ENCODE measurements around the gene SPAG5. TPM values are rescaled to one million over a fixed set of nuclear protein-coding genes. Genes with fewer than 3 reads are reported as not detected.

Gene SPAG5
- total and polyA plus RNA-seq, 10 of the 15 experiments (the other 5 are each of a cell fraction or from before 2014, with no cell fraction given): 73.5 to 171 (median 106) TPM

DNA sequence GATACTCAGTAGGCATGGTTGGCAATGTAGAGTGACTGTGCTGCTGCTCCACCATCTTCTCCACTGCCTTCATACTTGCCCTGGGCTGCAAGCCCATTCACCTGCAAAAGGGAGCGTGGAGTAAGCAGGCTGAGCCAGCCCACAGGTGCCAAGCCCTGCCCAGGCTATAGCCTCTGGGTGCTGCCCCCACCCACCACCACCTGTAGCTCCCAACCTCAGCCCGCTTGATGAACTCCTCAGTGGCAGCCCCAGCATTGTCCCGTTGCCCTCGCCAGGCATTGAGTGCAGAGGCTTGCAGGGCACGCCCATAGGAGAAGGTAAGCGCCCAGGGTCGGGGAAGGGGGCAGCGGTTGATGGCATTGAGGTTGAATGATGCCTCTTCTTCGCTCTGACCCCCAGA, 25.3 kb downstream of the SPAG5 start (continued):
- no peak for TF ChIP-seq EZH2 (IDR thresholded peaks at IDR 0.05; ENCODE audit: borderline replicate concordance, control insufficient read depth, low read depth, low read length)
- TF ChIP-seq, protein P1, sequence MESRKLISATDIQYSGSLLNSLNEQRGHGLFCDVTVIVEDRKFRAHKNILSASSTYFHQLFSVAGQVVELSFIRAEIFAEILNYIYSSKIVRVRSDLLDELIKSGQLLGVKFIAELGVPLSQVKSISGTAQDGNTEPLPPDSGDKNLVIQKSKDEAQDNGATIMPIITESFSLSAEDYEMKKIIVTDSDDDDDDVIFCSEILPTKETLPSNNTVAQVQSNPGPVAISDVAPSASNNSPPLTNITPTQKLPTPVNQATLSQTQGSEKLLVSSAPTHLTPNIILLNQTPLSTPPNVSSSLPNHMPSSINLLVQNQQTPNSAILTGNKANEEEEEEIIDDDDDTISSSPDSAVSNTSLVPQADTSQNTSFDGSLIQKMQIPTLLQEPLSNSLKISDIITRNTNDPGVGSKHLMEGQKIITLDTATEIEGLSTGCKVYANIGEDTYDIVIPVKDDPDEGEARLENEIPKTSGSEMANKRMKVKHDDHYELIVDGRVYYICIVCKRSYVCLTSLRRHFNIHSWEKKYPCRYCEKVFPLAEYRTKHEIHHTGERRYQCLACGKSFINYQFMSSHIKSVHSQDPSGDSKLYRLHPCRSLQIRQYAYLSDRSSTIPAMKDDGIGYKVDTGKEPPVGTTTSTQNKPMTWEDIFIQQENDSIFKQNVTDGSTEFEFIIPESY (IDR thresholded peaks at IDR 0.05): no peak
- TF ChIP-seq LARP7 (IDR thresholded peaks at IDR 0.05): no peak
- no peak for TF ChIP-seq NR2F1 (conservative IDR thresholded peaks at IDR 0.05)

DNA sequence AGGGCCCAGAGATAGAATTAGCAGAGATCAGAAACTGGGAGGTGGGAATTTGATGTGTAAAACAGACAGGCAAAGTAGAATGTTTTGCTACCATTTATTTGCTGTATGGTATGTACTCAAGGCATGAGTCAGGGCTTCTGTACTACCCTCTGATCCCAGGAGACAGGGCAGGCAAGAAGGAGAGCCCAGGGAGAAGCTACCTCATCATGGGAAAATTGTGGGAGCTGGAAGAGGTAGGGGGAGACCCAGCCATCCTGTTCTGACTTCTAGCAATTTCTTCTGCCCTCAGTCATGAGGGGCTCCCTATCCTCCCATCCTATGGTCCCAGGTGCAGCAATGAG, 25.8 kb downstream of the SPAG5 start:
- ChIA-PET RAD21 (ENCODE audit: unreplicated experiment) (interaction anchor here (3.4 kb wide), 1 partner anchor 20 kb away, joined by 11 read pairs; no protein-coding TSS in a partner anchor), POLR2A (interaction anchor here (6.2 to 9.9 kb wide), 2 partner anchors 20 to 23 kb away, joined by 56 to 148 read pairs; partner anchors contain the start of gene UNC119)
- in situ Hi-C loops (cut with MboI): loop anchor here (25.0 kb wide), 1 partner anchor 1086 kb away; no protein-coding TSS in a partner anchor

More for the DNA sequence above, 25.8 kb downstream of the SPAG5 start:
- Histone ChIP-seq H3K27ac (ENCODE audit: control insufficient read depth, insufficient read depth) (no peak overlapping the region), H3K9me3 (replicated peaks; ENCODE audit: control insufficient read depth, insufficient read depth, low read length) (no peaks in the 10 kb centered on the region), H3K4me3 (no peak overlapping the region), H3K4me1 (ENCODE audit: control insufficient read depth, insufficient read depth, low read length) (peaks cover 20% of the 10 kb centered on the region), H4K20me1 (ENCODE audit: control insufficient read depth, insufficient read depth) (no peaks in the 10 kb centered on the region), H3K79me2 (ENCODE audit: control insufficient read depth, insufficient read depth, low read length) (peaks cover 55% of the 10 kb centered on the region), H2AFZ (ENCODE audit: control insufficient read depth, low read depth, low read length) (no peak overlapping the region), H3K4me2 (ENCODE audit: control insufficient read depth, insufficient read depth) (no peak overlapping the region), H3K36me3 (ENCODE audit: control insufficient read depth in 2 of 2, insufficient read depth in 2 of 2, low read length in 1 of 2) (peaks cover 1 to 22% of the 10 kb centered on the region in 2 experiments; a peak in 2 of 4 replicates), H3K27me3 (replicated peaks in 1 of 2; ENCODE audit: control insufficient read depth in 2 of 2, insufficient read depth in 2 of 2, low read length in 1 of 2) (no peaks in the 10 kb centered on the region), H3K9ac (ENCODE audit: control insufficient read depth, insufficient read depth, low read length) (no peak overlapping the region)
- no peak for DNase-seq (ENCODE audit: low read depth, low spot score)
- intact Hi-C loops (cut with micrococcal nuclease; ENCODE audit: unreplicated experiment): loop anchor here (5.0 kb wide), 1 partner anchor 49 kb away; no protein-coding TSS in a partner anchor
- SMC1A ChIA-PET (ENCODE audit: uncharacterized antibody, unreplicated experiment): interaction anchor here (1.1 to 8.3 kb wide), 3 partner anchors 19 to 25 kb away, joined by 3 to 89 read pairs (median 25); no protein-coding TSS in a partner anchor
- TF ChIP-seq IKZF2 (IDR thresholded peaks at IDR 0.05) (no peak), PAX5 (IDR thresholded peaks at IDR 0.05; ENCODE audit: borderline replicate concordance, low read depth, low read length) (no peak), NR2C2 (IDR thresholded peaks at IDR 0.05; ENCODE audit: borderline replicate concordance, control insufficient read depth, insufficient read length, low read depth) (no peak), IRF4 (IDR thresholded peaks at IDR 0.05; ENCODE audit: low read depth, low read length) (no peak), MTA3 (IDR thresholded peaks at IDR 0.05; ENCODE audit: borderline replicate concordance, low read length) (no peak), ATF7 (IDR thresholded peaks at IDR 0.05; ENCODE audit: low read depth) (no peak), YY1 (IDR thresholded peaks at IDR 0.05; ENCODE audit: low read depth, low read length) (no peak), ETV6 (conservative IDR thresholded peaks at IDR 0.05 in 1 of 2, IDR thresholded peaks at IDR 0.05 in 1 of 2; ENCODE audit: borderline replicate concordance in 1 of 2, low read depth in 1 of 2) (no peak), RBBP5 (conservative IDR thresholded peaks at IDR 0.05) (no peak), LARP7 (IDR thresholded peaks at IDR 0.05) (no peak), BCL11A (IDR thresholded peaks at IDR 0.05; ENCODE audit: low read depth, low read length) (no peak)
- TF ChIP-seq, protein P2, sequence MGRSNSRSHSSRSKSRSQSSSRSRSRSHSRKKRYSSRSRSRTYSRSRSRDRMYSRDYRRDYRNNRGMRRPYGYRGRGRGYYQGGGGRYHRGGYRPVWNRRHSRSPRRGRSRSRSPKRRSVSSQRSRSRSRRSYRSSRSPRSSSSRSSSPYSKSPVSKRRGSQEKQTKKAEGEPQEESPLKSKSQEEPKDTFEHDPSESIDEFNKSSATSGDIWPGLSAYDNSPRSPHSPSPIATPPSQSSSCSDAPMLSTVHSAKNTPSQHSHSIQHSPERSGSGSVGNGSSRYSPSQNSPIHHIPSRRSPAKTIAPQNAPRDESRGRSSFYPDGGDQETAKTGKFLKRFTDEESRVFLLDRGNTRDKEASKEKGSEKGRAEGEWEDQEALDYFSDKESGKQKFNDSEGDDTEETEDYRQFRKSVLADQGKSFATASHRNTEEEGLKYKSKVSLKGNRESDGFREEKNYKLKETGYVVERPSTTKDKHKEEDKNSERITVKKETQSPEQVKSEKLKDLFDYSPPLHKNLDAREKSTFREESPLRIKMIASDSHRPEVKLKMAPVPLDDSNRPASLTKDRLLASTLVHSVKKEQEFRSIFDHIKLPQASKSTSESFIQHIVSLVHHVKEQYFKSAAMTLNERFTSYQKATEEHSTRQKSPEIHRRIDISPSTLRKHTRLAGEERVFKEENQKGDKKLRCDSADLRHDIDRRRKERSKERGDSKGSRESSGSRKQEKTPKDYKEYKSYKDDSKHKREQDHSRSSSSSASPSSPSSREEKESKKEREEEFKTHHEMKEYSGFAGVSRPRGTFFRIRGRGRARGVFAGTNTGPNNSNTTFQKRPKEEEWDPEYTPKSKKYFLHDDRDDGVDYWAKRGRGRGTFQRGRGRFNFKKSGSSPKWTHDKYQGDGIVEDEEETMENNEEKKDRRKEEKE (IDR thresholded peaks at IDR 0.05): no peak
- BruUV-seq (replicated peaks): no TSS peak
- FAIRE-seq: no peak
- ATAC-seq: no peak
- CTCF ChIA-PET: interaction anchor here (0.6 to 6.6 kb wide), 2 partner anchors 24 to 719 kb away, joined by 3 to 83 read pairs; no protein-coding TSS in a partner anchor

All from GM12878 (cell line).